Prostate gland (tissue), 1 donor: ENCODE measurements around the gene COG8.

Experiments used
- POLR2A ChIP-seq: fragments of 450-650 bp; IDR thresholded peaks from one replicate; pipeline ENCODE4 v1.6.1; 2016; ENCODE audit warnings: antibody characterized with exemption, mild to moderate bottlenecking
- POLR2AphosphoS5 ChIP-seq: sonication (generic); formaldehyde crosslinking; IDR thresholded peaks from one replicate; pipeline ENCODE4 v1.6.1; 2017; ENCODE audit warnings: antibody characterized with exemption

DNA sequence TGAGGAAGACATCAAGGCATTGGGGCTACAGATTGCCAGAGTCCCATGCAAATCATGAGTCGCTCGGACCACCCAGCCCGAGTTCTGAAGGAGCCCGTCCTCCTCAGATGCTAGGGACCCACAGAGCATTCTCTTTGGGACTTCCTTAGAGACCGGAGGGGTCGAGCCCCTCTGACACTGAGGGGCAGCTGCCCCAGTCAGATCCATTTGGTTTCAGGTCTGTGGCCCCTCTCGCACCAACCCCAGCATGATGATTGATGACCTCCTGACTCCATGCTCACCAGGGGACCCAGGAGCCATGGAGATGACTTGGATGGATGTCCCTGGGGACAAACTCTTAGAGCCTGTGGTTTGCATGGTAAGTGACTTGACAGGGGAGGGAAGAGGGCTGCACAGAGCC, 17.0 kb downstream of the COG8 start:
- TF ChIP-seq POLR2AphosphoS5 (no peak), POLR2A (no peak)
